Measurements from ENCODE around the gene ALDH16A1. TPM values are rescaled to one million over a fixed set of nuclear protein-coding genes. Genes with fewer than 3 reads are reported as not detected.

ALDH16A1 gene
- total RNA-seq, 2 donors from 2014 or later, result 25.9 to 38.9 TPM

DNA sequence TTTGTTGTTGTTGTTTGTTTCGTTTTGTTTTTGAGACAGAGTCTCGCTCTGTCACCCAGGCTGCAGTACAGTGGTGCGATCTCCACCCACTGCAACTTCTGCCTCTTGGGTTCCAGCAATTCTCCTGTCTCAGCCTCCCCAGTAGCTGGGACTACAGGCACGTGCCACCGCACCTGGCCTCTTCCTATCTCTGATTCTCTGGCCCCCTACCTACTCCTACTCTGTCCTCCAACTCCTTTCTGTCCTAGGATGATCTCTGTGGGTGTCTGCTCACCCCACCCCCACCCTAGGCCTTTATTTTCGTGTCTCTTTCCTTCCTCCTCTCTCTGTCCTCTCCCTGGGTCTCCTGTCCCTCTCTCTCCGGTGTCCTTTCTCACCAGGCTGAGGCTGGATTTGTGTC lies 2.6 kb upstream of the ALDH16A1 start:
- intact Hi-C loops (cut with DNase I), result no loop called here
- no peak for ATAC-seq
- DNase-seq, result no peak
- TF ChIP-seq POLR2A (IDR thresholded peaks at IDR 0.05), result no peak
- TF ChIP-seq, protein P1, sequence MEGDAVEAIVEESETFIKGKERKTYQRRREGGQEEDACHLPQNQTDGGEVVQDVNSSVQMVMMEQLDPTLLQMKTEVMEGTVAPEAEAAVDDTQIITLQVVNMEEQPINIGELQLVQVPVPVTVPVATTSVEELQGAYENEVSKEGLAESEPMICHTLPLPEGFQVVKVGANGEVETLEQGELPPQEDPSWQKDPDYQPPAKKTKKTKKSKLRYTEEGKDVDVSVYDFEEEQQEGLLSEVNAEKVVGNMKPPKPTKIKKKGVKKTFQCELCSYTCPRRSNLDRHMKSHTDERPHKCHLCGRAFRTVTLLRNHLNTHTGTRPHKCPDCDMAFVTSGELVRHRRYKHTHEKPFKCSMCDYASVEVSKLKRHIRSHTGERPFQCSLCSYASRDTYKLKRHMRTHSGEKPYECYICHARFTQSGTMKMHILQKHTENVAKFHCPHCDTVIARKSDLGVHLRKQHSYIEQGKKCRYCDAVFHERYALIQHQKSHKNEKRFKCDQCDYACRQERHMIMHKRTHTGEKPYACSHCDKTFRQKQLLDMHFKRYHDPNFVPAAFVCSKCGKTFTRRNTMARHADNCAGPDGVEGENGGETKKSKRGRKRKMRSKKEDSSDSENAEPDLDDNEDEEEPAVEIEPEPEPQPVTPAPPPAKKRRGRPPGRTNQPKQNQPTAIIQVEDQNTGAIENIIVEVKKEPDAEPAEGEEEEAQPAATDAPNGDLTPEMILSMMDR (IDR thresholded peaks at IDR 0.05), result no peak
- Histone ChIP-seq H3K4me1 (peaks cover 29% of the 10 kb centered on the region), H3K27me3 (no peaks in the 10 kb centered on the region), H3K9me3 (no peaks in the 10 kb centered on the region), H3K36me3 (replicated peaks in 1 of 2; ENCODE audit: insufficient read depth in 1 of 2, low read depth in 2 of 2) (no peaks in the 10 kb centered on the region), H3K4me3 (no peak overlapping the region), H3K27ac (no peak overlapping the region)
- WGBS, 2 donors, result 82 to 83% methylated on average over 7 of the region's 7 CpGs

DNA sequence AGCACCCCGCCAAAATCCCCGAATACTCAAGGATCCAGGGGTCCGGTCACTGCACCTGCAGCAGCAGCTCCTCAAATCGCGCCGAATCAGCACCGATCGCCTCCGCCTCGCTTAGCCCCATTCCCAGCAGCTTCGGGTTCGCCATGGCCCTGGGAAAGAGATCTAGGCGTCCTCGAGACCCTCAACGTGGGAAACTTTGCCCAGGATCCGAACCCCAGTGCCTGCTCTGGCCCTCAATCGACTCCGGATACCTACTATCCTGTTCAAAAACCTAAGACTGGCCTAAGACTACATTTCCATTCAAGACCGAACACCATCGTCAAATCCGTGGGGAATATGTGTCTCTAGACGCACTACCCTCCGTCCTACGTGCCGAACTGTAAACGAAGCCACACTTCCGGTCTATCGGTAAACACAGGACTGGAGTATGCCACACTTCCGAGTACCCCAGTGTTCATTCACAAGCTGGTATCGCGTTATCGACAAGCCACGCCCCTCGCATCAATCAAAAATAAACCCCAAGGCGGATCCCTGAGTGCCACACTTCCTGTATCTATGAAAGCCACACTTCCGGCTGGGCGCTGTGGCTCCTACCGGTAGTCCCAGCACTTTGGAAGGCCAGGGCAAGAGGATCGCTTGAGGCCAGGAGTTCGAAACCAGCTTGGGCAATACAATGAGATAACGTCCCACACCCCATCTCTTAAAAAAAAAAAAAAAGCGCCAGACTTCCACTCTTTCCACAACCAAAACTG lies 1.4 kb upstream of the ALDH16A1 start, which contains the start of gene PIH1D1:
Gene PIH1D1 (minus strand): TSS at position 385 of the 752 bp plus-strand sequence. CDS start 240 bp downstream, at position 145.
- H3K27ac ChIP-seq, result peak within 1 kb of the TSS; percentile 88 to 97 (median 94)
- WGBS, 2 donors, result 0 to 1% methylated on average over 18 to 42 of the region's 42 CpGs

GRCh38 chr19:49453757-49454240 lies 774 bp downstream of the ALDH16A1 start:
- intact Hi-C loops (cut with DNase I), result no loop called here
- Histone ChIP-seq H3K9me3 (no peaks in the 10 kb centered on the region), H3K4me3 (peak overlapping the region; percentile 31 to 40), H3K4me1 (peaks cover 29% of the 10 kb centered on the region), H3K36me3 (replicated peaks in 1 of 2; ENCODE audit: insufficient read depth in 1 of 2, low read depth in 2 of 2) (no peaks in the 10 kb centered on the region), H3K27ac (peak overlapping the region; percentile 88 to 97 (median 94)), H3K27me3 (no peaks in the 10 kb centered on the region)
- 36 to 42% methylated on average over 10 of the region's 10 CpGs for WGBS, 2 donors
- TF ChIP-seq, protein P1 (IDR thresholded peaks at IDR 0.05), result peak in 1 of 7 experiments; percentile 7
- no peak for TF ChIP-seq POLR2A (IDR thresholded peaks at IDR 0.05)
- DNase-seq (no peak), ATAC-seq (no peak)

More for the DNA sequence above, 1.4 kb upstream of the ALDH16A1 start, which contains the start of gene PIH1D1:
- Histone ChIP-seq H3K27me3 (no peaks in the 10 kb centered on the region), H3K4me3 (peak within 1 kb of the TSS; percentile 53 to 90), H3K4me1 (peaks cover 29% of the 10 kb centered on the region), H3K9me3 (no peaks in the 10 kb centered on the region), H3K36me3 (replicated peaks in 1 of 2; ENCODE audit: insufficient read depth in 1 of 2, low read depth in 2 of 2) (no peaks in the 10 kb centered on the region)
- ATAC-seq (peak; percentile 83), DNase-seq (peak; percentile 98 to 100 (median 99))
- intact Hi-C loops (cut with DNase I), result no loop called here
- TF ChIP-seq, protein P1 (IDR thresholded peaks at IDR 0.05), result peak in 6 of 7 experiments; percentile 12 to 50 (median 46)
- peak in 2 of 3 donors; percentile 60 to 71 for TF ChIP-seq POLR2A (IDR thresholded peaks at IDR 0.05)

DNA sequence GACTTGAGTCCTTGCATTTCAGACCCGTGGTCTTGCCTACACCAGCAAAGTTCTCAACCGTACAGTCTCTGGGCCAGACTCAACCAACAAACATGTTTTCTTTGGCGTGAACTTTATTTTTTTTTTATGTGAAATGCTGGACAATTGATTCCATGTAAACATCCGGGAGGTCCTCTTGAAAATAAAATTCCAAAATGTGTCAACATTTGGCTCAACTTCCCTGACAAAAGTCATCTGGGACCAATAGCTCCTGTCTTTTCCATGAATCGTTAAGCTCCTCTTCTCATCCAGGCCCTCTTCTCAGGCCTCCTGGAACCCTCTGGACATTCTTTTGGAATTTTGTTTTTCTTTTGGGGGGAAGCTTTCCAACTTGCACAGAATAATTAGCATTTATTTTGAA lies 2.7 kb downstream of the ALDH16A1 start:
- WGBS, 2 donors, result 68 to 74% methylated on average over 5 of the region's 5 CpGs
- H3K27me3 ChIP-seq, result no peaks in the 10 kb centered on the region
- no peak for TF ChIP-seq POLR2A (IDR thresholded peaks at IDR 0.05)
- TF ChIP-seq, protein P1 (IDR thresholded peaks at IDR 0.05), result no peak
- ATAC-seq (no peak), DNase-seq (no peak)
- no peaks in the 10 kb centered on the region for H3K36me3 ChIP-seq (replicated peaks in 1 of 2; ENCODE audit: insufficient read depth in 1 of 2, low read depth in 2 of 2)
- no peak overlapping the region for H3K27ac ChIP-seq
- H3K4me3 ChIP-seq, result no peak overlapping the region
- intact Hi-C loops (cut with DNase I), result no loop called here
- H3K9me3 ChIP-seq, result no peaks in the 10 kb centered on the region
- H3K4me1 ChIP-seq, result peaks cover 19% of the 10 kb centered on the region

Data from body of pancreas (tissue), 4 donors.